ENCODE measurements around the gene C14orf180.

Gene C14orf180

GRCh38 chr14:104633276-104634137, 53.9 kb downstream of the C14orf180 start:
- intact Hi-C loops (cut with DNase I), result no loop called here
- DNase-seq, result peak in 41 of 42 donors; percentile 51 to 91 (median 75)

DNA sequence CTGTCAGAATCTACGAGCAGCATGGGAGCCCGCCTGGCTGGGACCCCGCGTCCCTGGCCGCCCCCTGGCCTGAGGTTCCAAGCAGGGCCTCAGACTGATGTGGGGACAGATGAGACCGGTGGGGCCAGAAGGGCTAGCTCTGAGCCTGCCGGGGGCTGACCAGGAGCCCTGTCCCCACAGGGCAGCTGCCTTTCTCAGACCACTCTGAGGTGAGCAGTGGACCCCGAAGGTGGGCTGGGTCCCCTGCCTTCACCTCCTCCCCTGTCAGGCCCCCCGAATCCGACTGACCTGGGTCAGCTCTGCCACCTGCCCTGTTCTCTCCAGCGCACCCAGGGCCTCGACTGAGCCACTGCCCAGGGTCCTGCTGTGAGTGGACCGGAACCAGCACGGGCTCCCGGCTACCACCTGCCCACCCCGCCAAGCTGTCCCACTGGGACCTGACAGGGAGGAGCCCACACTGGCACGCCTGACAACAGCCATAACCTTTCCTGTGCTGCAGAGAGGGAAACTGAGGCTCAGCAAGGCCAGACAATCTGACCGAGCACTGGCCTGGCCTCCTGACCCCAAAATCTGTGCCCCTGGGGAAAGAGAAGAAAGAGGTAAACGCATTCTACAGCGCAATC, 54.7 kb downstream of the C14orf180 start:
- intact Hi-C loops (cut with DNase I), result no loop called here
- DNase-seq, result peak in 1 of 42 donors; percentile 35

GRCh38 chr14:104634886-104635570, 55.5 kb downstream of the C14orf180 start:
- DNase-seq, result peak in 2 of 42 donors; percentile 11 to 40
- intact Hi-C loops (cut with DNase I), result loop anchor here (5.0 kb wide), 1 partner anchor 498 kb away; the partner anchor contains the start of gene KIF26A

- intact Hi-C loops (cut with DNase I), result loop anchor here (5.0 kb wide), 1 partner anchor 498 kb away; the partner anchor contains the start of gene KIF26A
- DNase-seq, result peak in 5 of 42 donors; percentile 38 to 51 (median 43)
These were observed 56.2 kb downstream of the C14orf180 start for GRCh38 chr14:104635717-104636116.

DNA sequence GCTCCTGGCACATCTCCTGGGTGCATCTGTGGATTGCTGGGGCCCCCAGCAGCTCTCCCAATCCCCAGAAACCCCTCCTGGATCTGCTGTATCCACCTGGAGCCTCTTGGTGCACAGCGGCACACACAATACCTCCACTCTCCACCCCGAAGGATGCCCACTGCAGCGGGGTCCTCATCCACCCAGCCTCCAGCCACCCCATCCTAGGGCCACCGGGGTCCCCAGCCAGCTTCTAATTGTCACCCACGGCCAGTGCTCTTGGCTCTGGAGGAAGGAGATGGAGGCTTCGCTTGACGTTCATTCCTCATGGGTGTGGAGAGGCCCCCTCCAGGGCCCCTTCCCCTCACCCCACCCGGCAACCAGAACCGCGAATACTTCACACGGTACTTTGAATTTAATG, 56.6 kb downstream of the C14orf180 start:
- intact Hi-C loops (cut with DNase I), result loop anchor here (5.0 kb wide), 1 partner anchor 499 kb away; the partner anchor contains the start of gene KIF26A
- peak in 1 of 42 donors; percentile 36 for DNase-seq

DNA sequence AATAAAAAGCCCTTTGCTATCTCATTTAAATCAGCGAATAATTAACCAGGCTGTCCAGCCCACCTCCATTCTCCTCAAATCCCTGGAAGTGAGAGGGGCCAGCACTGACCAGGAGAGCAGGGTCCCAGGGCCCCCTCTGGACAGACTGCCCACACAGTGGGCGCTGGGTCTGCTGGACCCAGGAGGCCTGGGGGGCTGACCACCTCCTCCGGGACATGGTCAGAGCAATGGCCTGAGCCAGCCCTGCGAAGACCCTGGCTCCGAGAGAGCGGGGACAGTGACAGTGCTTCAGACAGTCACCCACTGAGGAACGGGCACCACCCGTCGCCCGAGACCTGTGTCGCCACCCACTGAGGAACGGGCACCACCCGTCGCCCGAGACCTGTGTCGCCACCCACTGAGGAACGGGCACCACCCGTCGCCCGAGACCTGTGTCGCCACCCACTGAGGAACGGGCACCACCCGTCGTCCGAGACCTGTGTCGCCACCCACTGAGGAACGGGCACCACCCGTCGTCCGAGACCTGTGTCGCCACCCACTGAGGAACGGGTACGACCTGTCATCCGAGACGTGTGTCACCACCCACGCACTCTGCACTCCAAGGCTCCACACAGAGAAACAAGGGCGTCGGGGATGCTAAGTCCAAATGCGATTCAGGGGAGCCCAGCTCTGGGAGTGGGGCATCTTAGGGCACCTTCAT, 57.4 kb downstream of the C14orf180 start:
- peak in 8 of 42 donors; percentile 19 to 62 (median 54) for DNase-seq
- intact Hi-C loops (cut with DNase I), result loop anchor here (5.0 kb wide), 1 partner anchor 500 kb away; the partner anchor contains the start of gene KIF26A

DNA sequence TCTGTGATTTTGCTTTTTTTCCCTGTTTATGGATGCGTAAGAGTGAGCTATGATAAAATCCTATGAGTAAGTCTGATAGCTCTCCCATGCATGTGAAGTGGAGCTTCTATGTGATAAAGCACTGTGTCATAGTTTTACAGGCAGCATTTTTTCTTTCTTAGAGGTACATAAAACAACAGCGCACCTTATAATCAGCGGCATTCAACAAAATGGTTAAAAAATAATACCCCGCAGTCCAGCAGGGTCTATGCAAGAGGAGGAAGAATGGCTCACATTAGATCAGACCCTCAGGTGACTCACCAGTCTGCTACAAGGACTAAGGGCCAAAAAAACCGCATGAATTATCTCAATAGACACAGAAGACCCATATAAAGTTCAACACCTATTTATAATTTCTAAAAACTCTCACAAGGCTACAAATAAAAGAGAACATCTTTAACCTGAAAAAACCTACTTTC, 58.0 kb downstream of the C14orf180 start:
- intact Hi-C loops (cut with DNase I), result loop anchor here (5.0 kb wide), 1 partner anchor 500 kb away; the partner anchor contains the start of gene KIF26A
- no peak for DNase-seq

- DNase-seq, result peak in 1 of 42 donors; percentile 18
- intact Hi-C loops (cut with DNase I), result loop anchor here (5.0 kb wide), 1 partner anchor 501 kb away; the partner anchor contains the start of gene KIF26A
These were observed 58.6 kb downstream of the C14orf180 start for GRCh38 chr14:104638190-104638589.

DNA sequence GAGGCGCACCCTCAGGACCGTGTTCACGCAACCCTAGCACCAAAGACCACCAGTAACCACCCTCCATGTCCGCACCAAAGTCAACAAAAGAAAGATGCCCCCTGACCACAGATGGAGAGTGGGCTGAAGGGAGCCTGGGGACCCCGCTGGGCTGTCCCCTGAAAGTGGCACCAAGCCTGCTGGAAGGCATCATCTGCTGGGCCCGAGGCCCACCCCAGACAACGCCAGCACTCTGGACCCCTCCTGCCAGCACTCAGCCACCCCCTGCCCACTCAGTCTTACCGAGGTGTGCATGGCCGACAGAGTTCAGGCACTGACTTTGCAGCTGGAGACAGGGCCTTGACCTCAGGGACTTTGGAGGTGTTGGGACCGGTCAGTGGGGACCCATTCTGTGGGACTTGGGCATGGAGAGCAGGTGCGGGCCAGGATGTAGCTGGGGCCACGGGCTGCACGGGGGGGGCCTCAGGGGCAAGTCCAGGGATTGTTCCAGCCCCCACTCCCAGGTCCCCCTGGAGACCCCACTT, 59.4 kb downstream of the C14orf180 start:
- intact Hi-C loops (cut with DNase I), result loop anchor here (5.0 kb wide), 1 partner anchor 502 kb away; the partner anchor contains the start of gene KIF26A
- DNase-seq, result no peak

GRCh38 chr14:104639471-104639870, 59.9 kb downstream of the C14orf180 start:
- intact Hi-C loops (cut with DNase I), result loop anchor here (5.0 kb wide), 1 partner anchor 502 kb away; the partner anchor contains the start of gene KIF26A
- no peak for DNase-seq

Data from head of caudate nucleus (tissue), 42 donors.